NCI-H1092 (cell line): Measurements from ENCODE around the gene SLC35E2B.

Experiments used
- DNase-seq: peaks from one replicate; lab custom pipeline; 2025; lab: John Stamatoyannopoulos, UW

Gene SLC35E2B

GRCh38 chr1:1623631-1624442 is 68.8 kb downstream of the SLC35E2B start:
- DNase-seq: no peak

GRCh38 chr1:1623181-1623630 is 69.4 kb downstream of the SLC35E2B start:
- no peak for DNase-seq

- no peak for DNase-seq
Measured at GRCh38 chr1:1622788-1623094, 69.9 kb downstream of the SLC35E2B start.

GRCh38 chr1:1622010-1622787 is 70.4 kb downstream of the SLC35E2B start:
- DNase-seq: no peak

GRCh38 chr1:1621173-1622009 is 71.2 kb downstream of the SLC35E2B start:
- no peak for DNase-seq

- DNase-seq: no peak
Measured at GRCh38 chr1:1620433-1621139, 72.0 kb downstream of the SLC35E2B start.

- DNase-seq: no peak
Measured at GRCh38 chr1:1619917-1620361, 72.7 kb downstream of the SLC35E2B start.

GRCh38 chr1:1618396-1619068 is 74.1 kb downstream of the SLC35E2B start:
- no peak for DNase-seq

GRCh38 chr1:1617925-1618324 is 74.7 kb downstream of the SLC35E2B start:
- DNase-seq: no peak

GRCh38 chr1:1617516-1617915 is 75.1 kb downstream of the SLC35E2B start:
- no peak for DNase-seq

GRCh38 chr1:1616838-1617237 is 75.8 kb downstream of the SLC35E2B start:
- no peak for DNase-seq

GRCh38 chr1:1616045-1616790 is 76.4 kb downstream of the SLC35E2B start:
- no peak for DNase-seq

- peak; percentile 92 for DNase-seq
Measured at GRCh38 chr1:1615256-1616044, 77.1 kb downstream of the SLC35E2B start, which contains the start of gene MIB2. TSS of gene MIB2 (plus strand) at chr1:1615500. CDS start at chr1:1623453, 7,953 bp downstream.

GRCh38 chr1:1614954-1615255 is 77.7 kb downstream of the SLC35E2B start:
- DNase-seq: no peak

GRCh38 chr1:1614204-1614953 is 78.2 kb downstream of the SLC35E2B start:
- no peak for DNase-seq

GRCh38 chr1:1613509-1614082 is 79.0 kb downstream of the SLC35E2B start:
- no peak for DNase-seq

GRCh38 chr1:1612104-1612400 is 80.5 kb downstream of the SLC35E2B start:
- DNase-seq: no peak

- no peak for DNase-seq
Measured at GRCh38 chr1:1610796-1611195, 81.8 kb downstream of the SLC35E2B start.
